GM21786 (cell line): ENCODE measurements around the gene CD79A.

Source experiments
- ATAC-seq: cut with Tn5 transposase; IDR thresholded peaks from one replicate; pipeline ENCODE4 v1.9.1; 2021; ENCODE audit not compliant: unreplicated experiment

Gene CD79A

GRCh38 chr19:41929536-41930071, 52.5 kb downstream of the CD79A start:
- no peak for ATAC-seq

DNA sequence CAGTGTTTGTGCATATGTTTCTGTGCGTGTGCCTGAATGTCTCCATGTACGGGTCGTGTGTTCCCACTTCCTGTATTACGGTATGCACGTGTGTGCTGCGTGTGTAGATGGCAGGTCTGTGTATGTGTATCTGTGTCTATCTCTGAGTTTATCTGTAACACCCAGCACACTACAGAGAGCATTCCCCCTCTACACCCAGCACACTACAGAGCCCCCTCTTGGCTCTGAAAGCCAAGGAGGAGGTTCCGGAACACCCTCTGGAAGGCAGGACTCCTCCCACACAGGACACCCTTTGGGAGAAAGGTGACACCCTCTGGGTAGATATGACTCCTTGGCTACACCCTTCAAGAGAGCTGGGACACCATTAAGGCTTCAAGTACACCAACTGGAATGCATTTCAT, 53.2 kb downstream of the CD79A start:
- no peak for ATAC-seq
